ENCODE results near the gene FREM1. TPM values are rescaled to one million over a fixed set of nuclear protein-coding genes. Genes with fewer than 3 reads are reported as not detected.

The FREM1 gene
- total and polyA plus RNA-seq, 12 donors: 2.8 to 24.1 (median 7.1) TPM

DNA sequence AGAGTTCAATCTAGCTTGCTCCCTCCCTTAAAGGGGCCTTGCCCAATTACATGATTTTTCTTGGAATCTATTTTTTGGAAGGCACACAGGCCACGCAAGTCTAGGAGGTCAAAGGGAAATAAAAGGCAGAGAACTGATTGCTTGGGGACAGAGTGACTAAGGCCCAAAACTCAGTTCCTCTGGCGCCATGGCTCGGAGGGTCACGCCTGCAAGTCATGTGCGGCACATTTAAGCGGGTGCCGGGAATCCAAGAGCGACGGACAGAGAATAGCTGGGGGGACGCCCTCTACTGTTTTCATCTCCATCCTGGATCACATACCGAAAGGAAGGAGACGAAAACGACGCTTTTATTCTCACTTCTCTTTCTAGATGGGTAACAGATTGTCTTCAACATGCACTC lies 78.6 kb downstream of the FREM1 start:
- no peak for TF ChIP-seq POLR2A (IDR thresholded peaks at IDR 0.05)
- TF ChIP-seq, protein P1, sequence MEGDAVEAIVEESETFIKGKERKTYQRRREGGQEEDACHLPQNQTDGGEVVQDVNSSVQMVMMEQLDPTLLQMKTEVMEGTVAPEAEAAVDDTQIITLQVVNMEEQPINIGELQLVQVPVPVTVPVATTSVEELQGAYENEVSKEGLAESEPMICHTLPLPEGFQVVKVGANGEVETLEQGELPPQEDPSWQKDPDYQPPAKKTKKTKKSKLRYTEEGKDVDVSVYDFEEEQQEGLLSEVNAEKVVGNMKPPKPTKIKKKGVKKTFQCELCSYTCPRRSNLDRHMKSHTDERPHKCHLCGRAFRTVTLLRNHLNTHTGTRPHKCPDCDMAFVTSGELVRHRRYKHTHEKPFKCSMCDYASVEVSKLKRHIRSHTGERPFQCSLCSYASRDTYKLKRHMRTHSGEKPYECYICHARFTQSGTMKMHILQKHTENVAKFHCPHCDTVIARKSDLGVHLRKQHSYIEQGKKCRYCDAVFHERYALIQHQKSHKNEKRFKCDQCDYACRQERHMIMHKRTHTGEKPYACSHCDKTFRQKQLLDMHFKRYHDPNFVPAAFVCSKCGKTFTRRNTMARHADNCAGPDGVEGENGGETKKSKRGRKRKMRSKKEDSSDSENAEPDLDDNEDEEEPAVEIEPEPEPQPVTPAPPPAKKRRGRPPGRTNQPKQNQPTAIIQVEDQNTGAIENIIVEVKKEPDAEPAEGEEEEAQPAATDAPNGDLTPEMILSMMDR (IDR thresholded peaks at IDR 0.05): no peak
- WGBS, 4 donors: 92 to 95% (median 94%) methylated on average over 14 of the region's 14 CpGs
- no peak for DNase-seq
- Histone ChIP-seq H3K9me3 (replicated peaks in 1 of 3) (no peaks in the 10 kb centered on the region), H3K27me3 (no peaks in the 10 kb centered on the region), H3K27ac (no peak overlapping the region), H3K4me3 (no peak overlapping the region), H3K36me3 (replicated peaks in 1 of 2) (no peaks in the 10 kb centered on the region), H3K4me1 (replicated peaks in 1 of 2) (no peaks in the 10 kb centered on the region)
- intact Hi-C loops (cut with DNase I): no loop called here

DNA sequence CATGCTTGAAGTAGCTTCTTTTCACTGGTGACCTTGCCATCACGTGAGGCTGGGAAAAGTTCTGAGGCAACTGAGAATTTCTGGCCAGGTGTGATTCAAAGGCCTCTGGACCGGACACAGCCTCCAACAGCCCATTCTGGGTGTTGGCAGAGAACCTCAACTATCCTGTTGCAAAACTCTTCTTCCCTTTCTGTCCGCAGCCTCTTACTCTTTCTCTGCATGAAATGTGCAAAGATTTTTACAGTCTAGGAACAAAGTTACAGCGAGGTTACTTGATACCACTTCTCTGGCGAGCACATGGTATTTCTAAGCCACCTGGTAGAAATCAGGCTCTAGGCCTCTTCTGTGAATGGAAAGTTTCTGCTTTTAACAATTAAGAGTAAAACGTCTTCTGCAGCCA lies 79.2 kb downstream of the FREM1 start:
- Histone ChIP-seq H3K27me3 (no peaks in the 10 kb centered on the region), H3K27ac (no peak overlapping the region), H3K9me3 (replicated peaks in 1 of 3) (no peaks in the 10 kb centered on the region), H3K4me1 (replicated peaks in 1 of 2) (no peaks in the 10 kb centered on the region), H3K4me3 (no peak overlapping the region), H3K36me3 (replicated peaks in 1 of 2) (no peaks in the 10 kb centered on the region)
- TF ChIP-seq, protein P1 (IDR thresholded peaks at IDR 0.05): no peak
- TF ChIP-seq POLR2A (IDR thresholded peaks at IDR 0.05): no peak
- intact Hi-C loops (cut with DNase I): no loop called here
- 79 to 88% (median 85%) methylated on average over 6 of the region's 6 CpGs for WGBS, 4 donors
- no peak for DNase-seq

DNA sequence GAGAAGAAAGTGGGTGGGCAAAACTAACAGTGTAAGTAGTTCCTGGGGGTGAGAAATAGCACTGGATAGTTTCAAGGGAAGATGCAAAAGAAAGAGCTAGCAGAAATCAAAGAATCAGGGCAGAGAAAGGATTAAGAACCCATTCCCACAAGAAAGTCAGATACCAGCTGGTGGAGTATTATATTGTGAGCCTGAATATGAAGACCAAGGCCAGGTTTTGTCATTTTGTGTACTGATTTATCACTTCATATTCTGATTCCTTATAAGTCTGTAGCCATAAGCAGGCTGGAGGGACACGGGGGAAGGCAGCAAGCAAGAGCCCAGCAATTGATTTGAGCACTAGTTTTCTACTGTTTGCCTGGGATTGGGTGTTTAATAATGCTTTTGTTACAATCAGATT lies 80.2 kb downstream of the FREM1 start:
- Histone ChIP-seq H3K27me3 (no peaks in the 10 kb centered on the region), H3K27ac (no peak overlapping the region), H3K9me3 (replicated peaks in 1 of 3) (no peaks in the 10 kb centered on the region), H3K4me1 (replicated peaks in 1 of 2) (no peaks in the 10 kb centered on the region), H3K36me3 (replicated peaks in 1 of 2) (no peaks in the 10 kb centered on the region), H3K4me3 (no peak overlapping the region)
- intact Hi-C loops (cut with DNase I): no loop called here
- DNase-seq: no peak
- WGBS, 4 donors: 33 to 54% (median 48%) methylated on average over 1 of the region's 1 CpG
- TF ChIP-seq, protein P1 (IDR thresholded peaks at IDR 0.05): no peak
- no peak for TF ChIP-seq POLR2A (IDR thresholded peaks at IDR 0.05)

DNA sequence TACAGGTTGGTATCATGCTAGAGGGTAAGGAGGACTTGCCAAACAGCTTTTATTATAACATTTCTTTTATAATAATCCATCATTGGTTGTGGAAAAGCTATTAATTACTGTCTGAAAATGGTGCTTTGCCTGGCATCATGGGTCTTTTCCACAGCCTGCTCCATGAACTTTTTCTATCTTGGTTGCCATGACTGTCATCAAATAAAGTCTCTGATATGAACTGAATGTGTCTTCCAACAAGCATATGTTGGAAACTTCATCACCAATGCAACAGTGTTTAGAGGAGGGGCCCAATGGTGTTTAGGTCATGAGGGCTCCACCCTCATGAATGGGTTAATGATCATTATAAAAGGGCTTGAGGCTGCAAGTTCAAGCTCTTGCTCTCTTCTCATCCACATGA lies 81.0 kb downstream of the FREM1 start:
- H3K27me3 ChIP-seq: no peaks in the 10 kb centered on the region
- H3K27ac ChIP-seq: no peak overlapping the region
- no peak for TF ChIP-seq POLR2A (IDR thresholded peaks at IDR 0.05)
- TF ChIP-seq, protein P1 (IDR thresholded peaks at IDR 0.05): no peak
- no peaks in the 10 kb centered on the region for H3K4me1 ChIP-seq (replicated peaks in 1 of 2)
- no peak overlapping the region for H3K4me3 ChIP-seq
- H3K36me3 ChIP-seq (replicated peaks in 1 of 2): no peaks in the 10 kb centered on the region
- intact Hi-C loops (cut with DNase I): no loop called here
- no peak for DNase-seq
- no peaks in the 10 kb centered on the region for H3K9me3 ChIP-seq (replicated peaks in 1 of 3)

Measured in adrenal gland (tissue), 12 donors.